GM18505 (cell line): ENCODE results near the gene C6orf15.
"Not testable (repeated sequence)": the region's sequence is repeated elsewhere in the genome, so short reads cannot be mapped to it uniquely, and the experiment has no call there.

Source experiments
- ATAC-seq: cut with Tn5 transposase; IDR thresholded peaks from one replicate; pipeline ENCODE4 v1.9.1; 2021; ENCODE audit not compliant: unreplicated experiment
- POLR2A ChIP-seq: IDR thresholded peaks from 4 replicates; pipeline ENCODE4 v1.6.1; 2011; ENCODE audit warnings: borderline replicate concordance; ENCODE audit not compliant: insufficient read depth, insufficient read length; ENCODE audit errors: extremely low read depth

Gene C6orf15

DNA sequence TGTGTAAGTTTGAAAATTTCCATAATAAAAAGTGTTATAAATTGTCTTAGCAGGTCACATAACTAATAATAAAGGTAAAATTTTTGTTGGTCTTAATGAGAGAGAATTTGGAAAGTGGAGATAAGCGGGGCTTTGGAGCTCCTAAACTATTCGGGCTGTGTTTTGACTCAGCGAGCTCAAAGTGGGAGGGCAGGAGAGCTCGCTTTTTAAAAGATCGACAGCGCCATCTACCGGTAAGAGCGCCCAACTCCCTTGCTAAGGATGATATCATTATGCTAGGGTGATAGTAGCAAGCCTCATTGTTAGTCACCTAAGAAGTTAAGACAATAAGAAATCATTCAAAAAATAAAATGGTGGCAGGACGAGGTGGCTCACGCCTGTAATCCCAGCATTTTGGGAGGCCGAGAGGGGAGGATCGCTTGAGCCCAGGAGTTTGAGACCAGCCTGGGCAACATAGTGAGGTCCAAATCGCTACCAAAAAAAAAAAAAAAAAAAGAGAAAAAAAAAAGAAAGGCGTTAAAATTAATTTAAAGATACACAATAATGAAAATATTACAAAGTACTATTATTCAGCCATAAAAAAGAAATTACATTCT is 24.8 kb downstream of the C6orf15 start:
- no peak for ATAC-seq
- no peak for TF ChIP-seq POLR2A

DNA sequence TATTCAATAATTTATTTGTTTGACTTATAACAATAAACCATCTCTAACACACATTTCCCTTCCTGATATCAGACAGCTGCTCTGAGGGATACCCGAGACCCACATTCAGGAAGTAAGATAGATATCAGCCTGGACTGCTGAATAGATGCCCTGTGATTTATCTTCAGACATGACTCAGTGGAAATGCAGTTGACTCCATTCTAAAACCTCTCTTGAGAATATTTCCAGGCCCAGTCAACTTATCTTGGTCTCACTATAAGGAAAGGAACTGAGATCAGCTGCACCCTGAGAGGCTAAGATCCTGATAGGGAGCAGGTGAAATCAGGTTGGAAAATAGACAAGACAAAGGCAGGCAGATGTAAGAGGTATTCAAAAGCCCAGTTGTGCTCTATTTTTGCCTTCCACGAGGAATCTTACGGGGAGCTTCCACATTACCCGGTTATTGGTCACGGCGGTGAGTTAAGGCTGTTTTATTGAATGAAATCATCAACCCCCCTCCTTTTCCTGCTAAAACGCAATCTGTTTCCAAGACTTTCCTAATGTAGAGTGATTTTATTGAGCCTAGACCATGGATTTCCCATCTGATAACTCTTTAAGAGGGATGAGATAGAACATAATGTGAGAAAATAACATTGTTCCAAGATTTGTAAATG is 25.5 kb downstream of the C6orf15 start:
- no peak for TF ChIP-seq POLR2A
- no peak for ATAC-seq

DNA sequence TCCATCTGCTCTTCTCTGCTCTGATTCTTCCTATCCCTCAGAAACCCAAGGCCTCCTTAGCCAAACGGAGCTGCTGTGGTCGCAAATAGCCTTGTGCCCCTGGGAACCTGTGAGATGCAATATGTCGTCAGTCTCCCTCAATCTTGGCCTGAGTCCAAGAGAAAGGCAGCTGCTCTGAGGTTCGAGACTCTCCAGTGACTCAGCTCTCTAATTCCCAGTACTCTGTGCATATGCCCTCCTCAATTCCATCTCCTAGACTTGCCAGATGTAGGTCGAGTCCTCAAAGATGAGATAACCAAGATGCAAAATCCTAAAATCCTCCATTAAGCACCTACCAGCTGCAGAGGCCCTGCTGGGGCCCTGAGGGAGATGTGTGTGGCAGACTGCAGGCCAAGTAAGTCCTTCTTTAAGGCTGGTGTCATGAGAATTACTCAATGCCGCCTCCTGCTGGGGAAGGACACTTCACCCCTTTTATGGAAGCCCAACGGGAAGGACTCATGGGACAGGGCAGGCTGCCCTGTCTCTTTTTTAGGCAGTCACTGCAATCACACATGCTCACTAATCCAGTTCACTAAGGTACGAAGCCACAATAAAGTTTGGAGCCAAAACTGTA is 28.5 kb downstream of the C6orf15 start:
- no peak for ATAC-seq
- TF ChIP-seq POLR2A, result no peak

DNA sequence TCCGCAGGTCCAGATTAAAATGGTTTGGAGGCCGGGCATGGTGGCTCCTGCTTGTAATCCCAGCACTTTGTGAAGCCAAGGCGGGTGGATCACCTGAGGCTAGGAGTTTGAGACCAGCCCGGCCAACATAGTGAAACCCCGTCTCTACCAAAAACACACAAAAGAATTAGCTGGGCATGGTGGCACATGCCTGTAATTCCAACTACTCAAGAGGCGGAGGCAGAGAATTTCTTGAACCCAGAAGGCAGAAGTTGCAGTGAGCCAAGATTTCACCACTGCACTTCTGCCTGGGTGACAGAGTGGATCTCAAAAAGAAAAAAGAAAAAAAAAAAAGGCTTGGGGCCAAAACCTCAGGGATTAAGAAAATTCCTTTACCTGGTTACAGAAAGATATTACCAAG is 30.5 kb downstream of the C6orf15 start:
- no peak for TF ChIP-seq POLR2A
- no peak for ATAC-seq

DNA sequence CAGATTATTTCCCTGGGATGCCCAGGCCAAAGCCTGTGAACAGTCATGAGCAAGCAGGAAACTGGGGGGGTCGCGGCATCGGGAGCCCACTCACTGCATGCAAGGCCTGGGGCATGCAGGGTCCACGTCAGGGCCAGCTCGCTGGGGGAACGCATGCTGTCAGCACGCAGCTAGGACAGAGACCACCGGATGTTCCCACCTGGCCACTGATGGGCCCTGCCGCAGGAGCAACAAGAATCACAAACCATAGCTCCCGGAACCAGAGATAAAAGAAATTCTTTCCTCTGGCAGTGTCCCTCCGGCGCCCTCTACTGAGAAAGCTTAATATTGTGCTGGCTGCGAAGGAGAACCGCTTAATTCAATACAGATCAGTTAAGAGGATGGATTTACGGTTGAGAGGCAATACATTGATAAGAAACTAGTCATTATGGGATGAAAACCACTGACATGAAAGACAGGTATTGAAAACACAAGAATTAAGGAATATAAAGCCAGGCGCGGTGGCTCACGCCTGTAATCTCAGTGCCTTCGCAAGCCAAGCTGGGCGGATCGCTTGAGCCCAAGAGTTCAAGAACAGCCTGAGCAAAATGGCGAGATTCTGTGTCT is 32.6 kb downstream of the C6orf15 start:
- no peak for ATAC-seq
- TF ChIP-seq POLR2A, result no peak

DNA sequence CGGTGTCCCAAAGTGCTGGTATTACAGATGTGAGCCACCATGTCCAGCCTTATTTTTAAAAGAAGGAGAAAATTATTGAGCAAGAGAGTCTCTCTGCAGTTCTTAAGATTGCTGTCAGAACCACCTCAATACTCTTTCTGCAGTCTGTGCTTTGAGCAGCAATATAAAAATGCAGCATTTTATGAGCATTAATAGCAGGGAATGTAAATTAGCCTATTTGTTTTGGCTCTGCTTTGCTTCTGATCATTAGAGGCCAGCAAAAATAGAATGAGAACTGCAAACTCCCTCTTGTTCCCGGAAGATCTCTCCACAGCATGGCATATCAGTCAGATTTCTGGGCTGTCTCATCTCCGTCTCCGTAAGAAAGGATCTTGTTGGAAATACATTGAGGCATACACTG is 35.8 kb downstream of the C6orf15 start:
- no peak for ATAC-seq
- TF ChIP-seq POLR2A, result no peak

DNA sequence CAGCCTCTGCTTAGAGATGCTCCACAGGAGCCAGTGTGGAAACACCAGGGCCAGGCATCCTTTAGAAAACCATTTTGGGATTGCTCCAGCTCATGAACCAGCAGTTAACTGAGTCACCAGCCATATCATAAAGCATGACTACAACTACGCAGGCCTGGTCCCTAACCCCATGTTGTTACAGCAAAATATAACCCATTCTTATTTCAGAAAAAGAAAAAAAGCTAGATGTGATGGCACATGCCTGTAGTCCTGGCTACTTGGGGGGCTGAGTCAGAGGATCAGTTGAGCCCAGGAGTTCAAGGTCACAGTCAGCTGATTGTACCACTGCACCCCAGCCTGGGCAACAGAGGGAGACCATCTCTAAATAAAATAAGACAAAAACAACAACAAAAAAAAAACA is 36.8 kb downstream of the C6orf15 start:
- ATAC-seq, result no peak
- TF ChIP-seq POLR2A, result no peak

DNA sequence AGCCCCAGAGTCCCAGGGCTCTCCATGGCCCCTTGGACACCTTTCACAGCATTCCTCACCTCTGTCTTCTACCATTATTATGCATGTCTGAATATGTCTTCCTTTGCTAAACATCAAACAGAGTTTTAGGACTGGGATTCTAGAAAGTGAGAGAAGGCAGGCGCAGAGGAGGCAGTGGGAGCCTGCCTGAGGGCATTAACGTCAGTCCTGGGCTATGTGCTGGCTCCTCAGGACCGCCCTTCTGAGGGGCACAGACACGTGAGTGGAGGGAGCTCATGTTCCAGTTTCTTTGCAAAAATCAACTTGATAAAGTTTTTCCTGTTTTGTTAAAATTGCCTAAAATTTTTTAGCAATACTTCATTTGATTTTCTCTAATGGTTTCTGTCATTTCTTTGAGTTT is 38.0 kb downstream of the C6orf15 start:
- TF ChIP-seq POLR2A, result no peak
- ATAC-seq, result no peak

DNA sequence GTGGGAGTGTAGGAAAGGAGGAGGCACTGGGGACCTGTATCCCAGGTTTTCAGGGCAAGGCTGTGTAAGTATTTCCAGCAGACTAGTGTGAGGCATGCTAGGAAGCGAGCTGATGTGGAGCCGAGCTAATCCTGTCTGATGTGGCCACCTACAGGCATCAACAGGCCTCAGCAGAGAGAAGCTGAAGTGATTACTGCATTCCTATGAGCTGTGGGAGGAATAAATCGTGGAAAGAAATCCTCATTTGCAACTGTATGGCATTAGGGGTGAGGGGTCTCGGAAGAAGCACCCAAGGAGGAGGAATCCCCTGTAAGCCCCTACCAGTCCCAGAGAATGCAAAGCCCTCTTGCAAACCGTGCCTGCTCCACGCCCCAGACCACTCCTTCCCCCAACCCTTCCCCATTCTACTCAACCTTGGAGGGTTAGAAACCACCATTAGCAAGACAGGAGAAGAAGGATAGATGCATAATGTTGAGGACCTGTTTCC is 41.6 kb downstream of the C6orf15 start:
- no peak for ATAC-seq
- TF ChIP-seq POLR2A, result no peak

DNA sequence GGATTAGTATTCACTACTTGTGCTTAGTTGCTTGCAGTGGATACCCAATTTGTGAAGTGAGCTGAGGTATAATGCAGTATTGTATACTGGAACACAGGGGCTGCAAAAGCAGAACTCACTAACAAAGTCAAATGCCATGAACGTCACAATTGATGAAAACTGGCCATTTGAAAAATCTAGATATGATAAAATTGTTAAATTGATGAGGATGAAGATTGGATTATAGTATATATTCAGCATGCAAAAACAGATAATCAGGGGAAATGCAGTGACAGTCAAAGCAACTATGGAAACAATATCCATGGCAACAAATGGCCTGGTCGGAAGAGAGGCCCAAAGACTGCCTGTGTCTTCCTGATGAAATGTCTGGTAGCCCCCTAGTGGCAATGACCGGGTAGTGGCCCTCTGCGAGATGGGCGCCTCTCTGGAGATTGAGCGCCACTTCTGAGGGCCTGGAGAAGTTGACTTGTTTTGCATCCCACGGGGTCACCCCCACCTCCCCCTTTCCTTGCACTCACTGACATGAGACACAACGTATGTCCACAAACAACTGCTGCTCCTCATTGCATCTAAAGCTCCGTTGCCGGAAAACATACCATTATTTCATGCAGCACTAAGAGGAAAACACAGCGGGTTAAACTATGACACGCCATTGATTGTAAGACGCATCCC is 43.6 kb downstream of the C6orf15 start:
- no peak for ATAC-seq
- no peak for TF ChIP-seq POLR2A

DNA sequence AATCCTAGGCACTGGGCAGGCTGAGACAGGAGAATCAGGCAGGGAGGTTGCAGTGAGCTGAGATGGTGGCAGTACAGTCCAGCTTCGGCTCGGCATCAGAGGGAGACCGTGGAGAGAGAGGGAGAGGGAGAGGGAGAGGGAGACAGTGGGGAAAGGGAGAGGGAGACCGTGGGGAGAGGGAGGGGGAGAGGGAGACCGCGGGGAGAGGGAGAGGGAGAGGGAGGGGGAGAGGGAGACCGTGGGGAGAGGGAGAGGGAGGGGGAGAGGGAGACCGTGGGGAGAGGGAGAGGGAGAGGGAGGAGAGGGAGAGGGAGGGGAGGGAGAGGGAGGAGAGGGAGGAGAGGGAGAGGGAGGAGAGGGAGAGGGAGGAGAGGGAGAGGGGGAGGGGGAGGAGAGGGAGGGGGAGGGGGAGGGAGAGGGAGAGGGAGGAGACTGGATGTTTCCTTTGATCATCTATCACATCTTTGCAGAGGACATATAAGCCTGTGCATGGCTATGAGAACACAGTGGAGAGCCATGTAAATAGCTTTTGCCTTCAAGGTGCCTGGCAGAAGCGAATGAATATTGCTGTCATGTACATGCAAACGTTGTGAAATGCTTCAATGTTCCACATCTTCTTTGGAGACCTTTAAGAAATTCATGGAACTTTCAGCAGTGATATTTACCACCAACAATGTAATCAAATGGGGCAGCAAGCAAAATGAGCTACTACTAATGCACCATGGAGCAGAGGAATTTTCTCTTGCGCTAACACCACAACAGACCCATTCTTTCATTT is 44.3 kb downstream of the C6orf15 start:
- not testable (repeated sequence) for ATAC-seq

DNA sequence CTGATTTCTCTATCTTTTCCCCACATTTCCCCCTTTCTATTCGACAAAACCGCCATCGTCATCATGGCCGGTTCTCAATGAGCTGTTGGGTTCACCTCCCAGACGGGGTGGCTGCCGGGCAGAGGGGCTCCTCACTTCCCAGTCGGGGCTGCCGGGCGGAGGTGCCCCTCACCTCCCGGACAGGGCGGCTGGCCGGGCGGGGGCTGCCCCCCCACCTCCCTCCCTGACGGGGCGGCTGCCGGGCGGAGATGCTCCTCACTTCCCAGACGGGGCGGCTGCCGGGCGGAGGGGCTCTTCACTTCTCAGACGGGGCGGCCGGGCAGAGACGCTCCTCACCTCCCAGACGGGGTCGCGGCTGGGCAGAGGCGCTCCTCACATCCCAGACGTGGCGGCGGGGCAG is 45.3 kb downstream of the C6orf15 start:
- ATAC-seq, result not testable (repeated sequence)

DNA sequence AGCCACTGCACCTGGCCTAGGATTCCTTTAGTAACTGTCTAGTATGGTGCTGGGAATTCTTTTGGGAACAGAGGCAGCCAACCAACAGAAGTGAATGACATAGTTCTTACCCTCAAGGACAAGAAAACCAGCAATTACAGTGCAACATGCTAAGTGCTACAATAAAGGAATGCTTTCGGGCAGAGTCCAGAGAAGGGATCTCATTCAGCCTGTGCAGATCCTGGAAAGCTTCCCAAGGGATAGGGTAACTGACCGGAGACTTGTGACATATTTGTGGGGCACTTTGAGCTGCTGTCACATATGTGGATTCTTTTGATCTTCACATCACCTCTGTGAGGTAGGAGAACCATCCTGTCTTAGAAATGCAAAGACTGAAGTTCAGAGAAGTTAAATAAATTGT is 46.8 kb downstream of the C6orf15 start:
- TF ChIP-seq POLR2A, result no peak
- no peak for ATAC-seq
